ENCODE data around the gene TMUB1. TPM values are rescaled to one million over a fixed set of nuclear protein-coding genes. Genes with fewer than 3 reads are reported as not detected.

TMUB1 gene
- total and polyA plus RNA-seq, 2 experiments from 2014 or later, result 45.0 to 83.1 TPM

DNA sequence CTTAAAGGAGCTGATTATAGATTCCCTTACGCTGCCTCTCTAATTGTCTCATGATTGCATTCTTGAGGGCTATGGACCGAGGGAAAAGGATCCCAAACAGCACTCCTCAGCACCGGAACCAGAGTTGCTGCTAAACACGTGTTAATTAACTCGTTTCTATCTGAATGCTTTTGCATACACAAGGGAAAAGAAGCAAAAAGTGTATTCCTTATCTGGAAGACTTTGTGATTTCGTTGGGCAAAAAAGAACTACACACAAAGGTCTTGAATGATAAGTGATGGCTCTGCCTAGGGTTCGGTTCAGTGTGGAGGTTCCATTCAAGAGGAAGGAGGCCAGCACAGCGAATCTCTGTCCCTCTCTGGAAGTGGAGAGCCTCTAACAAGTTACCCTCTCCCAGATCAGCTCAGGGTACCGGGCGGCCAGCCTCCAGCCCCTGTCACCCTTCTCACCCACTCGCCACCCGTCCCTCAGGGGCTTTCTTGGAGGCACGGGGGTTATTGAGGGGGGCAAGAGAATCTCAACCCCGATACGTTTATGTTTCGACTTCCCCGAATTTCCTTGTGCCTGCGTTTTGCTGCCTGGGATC is 24.4 kb downstream of the TMUB1 start:
- TF ChIP-seq CTCF (IDR thresholded peaks at IDR 0.05; ENCODE audit: poor library complexity), result no peak
- no peak for TF ChIP-seq EZH2phosphoT487 (IDR thresholded peaks at IDR 0.05; ENCODE audit: low read depth, severe bottlenecking, unreplicated experiment)
- no peak for TF ChIP-seq EZH2 (IDR thresholded peaks at IDR 0.05; ENCODE audit: borderline replicate concordance)
- Histone ChIP-seq H3K27me3 (no peaks in the 10 kb centered on the region), H4K20me1 (ENCODE audit: insufficient read depth, poor library complexity, severe bottlenecking) (peaks cover 17% of the 10 kb centered on the region), H3K4me2 (peak overlapping the region; percentile 88), H3K27ac (peak overlapping the region; percentile 97), H3K9me3 (ENCODE audit: low read depth) (no peaks in the 10 kb centered on the region), H3K9me2 (replicated peaks; ENCODE audit: insufficient read depth) (no peaks in the 10 kb centered on the region), H3K4me1 (ENCODE audit: insufficient read depth) (peaks cover 44% of the 10 kb centered on the region), H3K4me3 (peak overlapping the region; percentile 94), H3K79me2 (peaks cover 37% of the 10 kb centered on the region), H3K36me3 (replicated peaks; ENCODE audit: insufficient read depth, low read depth) (no peaks in the 10 kb centered on the region), H2AFZ (peak overlapping the region; percentile 50)
- 21% methylated on average over 18 of the region's 18 CpGs for WGBS (ENCODE audit: low lambda C conversion rate, missing lambda C conversion rate)
- peak; percentile 34 for DNase-seq (ENCODE audit: low spot score)

DNA sequence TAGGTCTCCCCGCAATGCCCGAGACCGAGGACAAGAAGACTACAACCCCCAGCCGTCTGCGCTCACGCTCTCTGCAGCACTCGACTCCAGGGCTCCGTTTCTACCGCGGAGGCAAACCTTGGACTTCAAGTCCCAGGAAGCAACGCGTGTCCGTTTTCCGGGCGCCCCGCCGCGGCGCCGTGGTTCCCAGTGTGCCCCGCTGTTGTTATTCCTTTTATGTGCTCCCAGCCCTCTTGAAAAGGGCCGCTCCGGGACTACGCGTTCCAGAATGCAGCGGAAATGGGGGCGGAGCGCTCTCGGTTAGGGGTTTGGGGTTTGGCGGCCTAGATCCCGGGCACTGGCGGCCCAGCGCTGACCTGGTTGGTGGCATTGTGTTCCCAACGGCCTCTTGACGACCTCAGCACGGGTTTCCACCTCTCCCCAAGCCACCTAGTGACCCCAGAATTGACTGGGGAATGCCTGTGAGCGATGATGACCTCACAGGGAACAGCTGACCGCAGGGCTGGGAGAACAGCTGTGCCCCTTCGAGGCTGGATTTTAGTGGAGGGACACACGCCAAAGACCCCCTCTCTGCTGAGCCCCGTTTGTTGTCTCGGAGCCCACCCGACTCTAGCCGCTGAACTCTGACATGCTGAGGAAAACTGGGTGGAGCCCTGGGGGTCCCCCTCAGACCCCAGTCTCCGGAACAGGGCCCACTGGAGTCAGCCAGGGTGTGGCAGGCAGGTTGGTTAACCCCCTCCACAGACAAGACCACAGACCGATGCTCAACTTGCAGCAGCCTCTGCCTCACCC is 25.1 kb downstream of the TMUB1 start:
- no peaks in the 10 kb centered on the region for H3K36me3 ChIP-seq (replicated peaks; ENCODE audit: insufficient read depth, low read depth)
- H3K4me2 ChIP-seq, result peak overlapping the region; percentile 88
- H3K27me3 ChIP-seq, result no peaks in the 10 kb centered on the region
- H2AFZ ChIP-seq, result peak overlapping the region; percentile 41
- H4K20me1 ChIP-seq (ENCODE audit: insufficient read depth, poor library complexity, severe bottlenecking), result peaks cover 12% of the 10 kb centered on the region
- H3K9me2 ChIP-seq (replicated peaks; ENCODE audit: insufficient read depth), result no peaks in the 10 kb centered on the region
- H3K27ac ChIP-seq, result peak overlapping the region; percentile 97
- no peaks in the 10 kb centered on the region for H3K9me3 ChIP-seq (ENCODE audit: low read depth)
- TF ChIP-seq EZH2phosphoT487 (IDR thresholded peaks at IDR 0.05; ENCODE audit: low read depth, severe bottlenecking, unreplicated experiment) (no peak), EZH2 (IDR thresholded peaks at IDR 0.05; ENCODE audit: borderline replicate concordance) (no peak)
- 7% methylated on average over 46 of the region's 46 CpGs for WGBS (ENCODE audit: low lambda C conversion rate, missing lambda C conversion rate)
- peaks cover 40% of the 10 kb centered on the region for H3K4me1 ChIP-seq (ENCODE audit: insufficient read depth)
- peak overlapping the region; percentile 94 for H3K4me3 ChIP-seq
- peak; percentile 99 for DNase-seq (ENCODE audit: low spot score)
- peaks cover 31% of the 10 kb centered on the region for H3K79me2 ChIP-seq

GRCh38 chr7:151057506-151057988 is 25.7 kb downstream of the TMUB1 start, which contains the start of gene CDK5:
Gene CDK5 (minus strand): TSS chr7:151057897. CDS start chr7:151057848, 49 bp downstream.
- H3K27ac ChIP-seq, result peak within 1 kb of the TSS; percentile 97
- DNase-seq (ENCODE audit: low spot score), result no peak
- peaks cover 12% of the 10 kb centered on the region for H4K20me1 ChIP-seq (ENCODE audit: insufficient read depth, poor library complexity, severe bottlenecking)
- H3K9me3 ChIP-seq (ENCODE audit: low read depth), result no peaks in the 10 kb centered on the region
- no peaks in the 10 kb centered on the region for H3K27me3 ChIP-seq
- peaks cover 34% of the 10 kb centered on the region for H3K4me1 ChIP-seq (ENCODE audit: insufficient read depth)
- peak within 1 kb of the TSS; percentile 98 for H3K4me2 ChIP-seq
- H3K79me2 ChIP-seq, result peaks cover 31% of the 10 kb centered on the region
- H2AFZ ChIP-seq, result peak within 1 kb of the TSS; percentile 41
- no peaks in the 10 kb centered on the region for H3K9me2 ChIP-seq (replicated peaks; ENCODE audit: insufficient read depth)
- WGBS (ENCODE audit: low lambda C conversion rate, missing lambda C conversion rate), result 2% methylated on average over 29 of the region's 30 CpGs
- TF ChIP-seq CTCF (IDR thresholded peaks at IDR 0.05; ENCODE audit: poor library complexity) (no peak), EZH2phosphoT487 (IDR thresholded peaks at IDR 0.05; ENCODE audit: low read depth, severe bottlenecking, unreplicated experiment) (no peak), EZH2 (IDR thresholded peaks at IDR 0.05; ENCODE audit: borderline replicate concordance) (no peak)
- no peaks in the 10 kb centered on the region for H3K36me3 ChIP-seq (replicated peaks; ENCODE audit: insufficient read depth, low read depth)
- peak within 1 kb of the TSS; percentile 94 for H3K4me3 ChIP-seq

Data from hepatocyte (in vitro differentiated cells).